K562 (cell line): ENCODE results near the gene MIB2. TPM values are rescaled to one million over a fixed set of nuclear protein-coding genes. Genes with fewer than 3 reads are reported as not detected.

Experiments
- CBFA2T3 ChIP-seq: fragments of 450-650 bp; IDR thresholded peaks from 2 replicates; pipeline ENCODE4 v1.6.1; 2017
- CREM ChIP-seq: IDR thresholded peaks from 2 replicates; pipeline ENCODE4 v1.6.1; 2014; ENCODE audit warnings: antibody characterized with exemption, low read depth
- DLX4 ChIP-seq: fragments of 250-450 bp; sonication (Bioruptor Pico); IDR thresholded peaks from 2 replicates; pipeline ENCODE4 v1.6.1; 2021; ENCODE audit warnings: mild to moderate bottlenecking
- DNMT1 ChIP-seq: fragments of 450-650 bp; IDR thresholded peaks from 2 replicates; pipeline ENCODE4 v1.6.1; 2016; ENCODE audit warnings: antibody characterized with exemption, mild to moderate bottlenecking
- DPF2 ChIP-seq: fragments of 450-650 bp; IDR thresholded peaks from 2 replicates; pipeline ENCODE4 v1.6.1; 2016
- EP400 ChIP-seq: fragments of 450-650 bp; IDR thresholded peaks from 2 replicates; pipeline ENCODE4 v1.6.1; 2017; ENCODE audit warnings: antibody characterized with exemption, mild to moderate bottlenecking, moderate library complexity
- ETS2 ChIP-seq: IDR thresholded peaks from 2 replicates; pipeline ENCODE4 v1.6.1; 2016; ENCODE audit warnings: borderline replicate concordance, missing genetic modification characterization, mild to moderate bottlenecking, moderate library complexity, missing compliant biosample characterization; ENCODE audit not compliant: poor library complexity, severe bottlenecking
- FUS ChIP-seq: fragments of 200-400 bp; formaldehyde crosslinking; optimal IDR thresholded peaks from 2 replicates; pipeline ENCODE3; 2017; ENCODE audit warnings: low read depth, low read length
- HES1 ChIP-seq: fragments of 450-650 bp; IDR thresholded peaks from 2 replicates; pipeline ENCODE4 v1.6.1; 2016; ENCODE audit warnings: low read depth, mild to moderate bottlenecking, moderate library complexity
- ILK ChIP-seq: fragments of 450-650 bp; IDR thresholded peaks from 2 replicates; pipeline ENCODE4 v1.6.1; 2016; ENCODE audit warnings: missing genetic modification characterization, low read depth, mild to moderate bottlenecking, missing compliant biosample characterization, moderate library complexity, borderline replicate concordance
- NEUROD1 ChIP-seq: fragments of 150-350 bp; IDR thresholded peaks from 2 replicates; pipeline ENCODE4 v1.6.1; 2014; ENCODE audit warnings: borderline replicate concordance, low read length, low read depth; ENCODE audit not compliant: partially characterized antibody
- PCBP2 ChIP-seq: fragments of 200-400 bp; formaldehyde crosslinking; IDR thresholded peaks from 2 replicates; pipeline ENCODE4 v1.6.1; 2018; ENCODE audit warnings: low read length, low read depth, mild to moderate bottlenecking, moderate library complexity; ENCODE audit not compliant: poor library complexity, severe bottlenecking
- SNIP1 ChIP-seq: fragments of 450-650 bp; IDR thresholded peaks from 2 replicates; pipeline ENCODE4 v1.7.1; 2017; ENCODE audit warnings: low read depth, mild to moderate bottlenecking
- TAF15 ChIP-seq: fragments of 200-400 bp; formaldehyde crosslinking; IDR thresholded peaks from 2 replicates; pipeline ENCODE4 v1.6.1; 2017; ENCODE audit warnings: mild to moderate bottlenecking, low read depth, low read length, moderate library complexity
- TCF7L2 ChIP-seq: fragments of 150-350 bp; IDR thresholded peaks from 2 replicates; pipeline ENCODE4 v1.6.1; 2016; ENCODE audit warnings: low read depth, mild to moderate bottlenecking, low read length, moderate library complexity
- THAP12 ChIP-seq: fragments of 250-450 bp; sonication (Bioruptor Pico); IDR thresholded peaks from 2 replicates; pipeline ENCODE4 v1.9.0; 2021; ENCODE audit warnings: mild to moderate bottlenecking, inconsistent platforms
- XRCC5 ChIP-seq: fragments of 200-400 bp; formaldehyde crosslinking; IDR thresholded peaks from 2 replicates; pipeline ENCODE4 v1.6.1; 2017; ENCODE audit warnings: low read depth, mild to moderate bottlenecking, low read length
- ZBTB11 ChIP-seq, 3 experiments: fragments of 200-800 bp in 1 of 3; fragments of 250-450 bp in 1 of 3; fragments of 450-650 bp in 1 of 3; sonication (Bioruptor Pico) in 1 of 3; sonication (Bioruptor generic) in 1 of 3; formaldehyde crosslinking in 1 of 3; IDR thresholded peaks; 2 replicates each; pipeline versions ENCODE4 v1.6.1 to v1.8.0; 2016 to 2022; ENCODE audit warnings: mild to moderate bottlenecking in 2 of 3, missing genetic modification characterization in 2 of 3, missing compliant biosample characterization in 1 of 3, moderate library complexity in 1 of 3
- ZNF277 ChIP-seq: fragments of 250-450 bp; sonication (Bioruptor Pico); IDR thresholded peaks from 2 replicates; pipeline ENCODE4 v1.8.0; 2022; ENCODE audit warnings: inconsistent platforms, mild to moderate bottlenecking, moderate library complexity, borderline replicate concordance
- polyA plus RNA-seq, 8 experiments: library from polyadenylated mRNA; depleted of rRNA in 4 of 8; stranded (reverse) in 5 of 8; unstranded in 3 of 8; fragments of >200 nt; fragmentation: Nextera tagmentation in 2 of 8; fragmentation: Illumina TruSeq in 1 of 8; extraction: Ambion mirVana in 2 of 8; extraction: Trizol in 1 of 8; gene quantifications; 2 replicates each; pipeline versions ENCODE4 v1.2.1 to v1.2.3, GENCODE V29; 2011 to 2014; ENCODE audit warnings: inconsistent platforms in 1 of 8, missing spikeins in 1 of 8
- total RNA-seq, 7 experiments: library from RNA; depleted of rRNA in 6 of 7; stranded (reverse); fragments of >200 nt in 6 of 7; fragmentation: Illumina TruSeq in 2 of 7; extraction: Trizol in 2 of 7; gene quantifications; 2 replicates each; pipeline versions ENCODE4 v1.2.1 to v1.2.3, GENCODE V29; 2011 to 2021; ENCODE audit warnings: low replicate concordance in 1 of 7

The MIB2 gene
- total and polyA plus RNA-seq, 9 of the 15 experiments (the other 6 are each of a cell fraction or from before 2014, with no cell fraction given), result 0.04 to 17.0 (median 4.9) TPM; not detected in 1

- peak in 1 of 3 experiments; percentile 83; a peak in 1 of 6 replicates for TF ChIP-seq ZBTB11 (CRISPR knock-in tag; IDR thresholded peaks at IDR 0.05)
- TF ChIP-seq TCF7L2, result 0 out of 2 replicates have a peak, but pooled peaks have one; percentile 25
- TF ChIP-seq CREM, result peak; percentile 99
- TF ChIP-seq SNIP1, result no peak
- TF ChIP-seq DPF2, result no peak
- no peak for TF ChIP-seq CBFA2T3
- TF ChIP-seq ZNF277 (CRISPR knock-in tag), result no peak
- no peak for TF ChIP-seq PCBP2
- no peak for TF ChIP-seq XRCC5
- TF ChIP-seq EP400, result peak; percentile 94
- TF ChIP-seq FUS, result no peak
- TF ChIP-seq DNMT1, result no peak
- no peak for TF ChIP-seq ETS2 (tag)
- no peak for TF ChIP-seq ILK (tag)
- no peak for TF ChIP-seq DLX4 (CRISPR knock-in tag)
- TF ChIP-seq THAP12, result peak; percentile 82
- TF ChIP-seq HES1, result no peak
- TF ChIP-seq NEUROD1, result peak; percentile 12
- no peak for TF ChIP-seq TAF15
Measured at GRCh38 chr1:1574721-1575537, 40.4 kb upstream of the MIB2 start, which contains the start of gene SSU72 (continued).
